ENCODE data around the gene RBM46. TPM values are rescaled to one million over a fixed set of nuclear protein-coding genes. Genes with fewer than 3 reads are reported as not detected.
"Not testable (repeated sequence)": the region's sequence is repeated elsewhere in the genome, so short reads cannot be mapped to it uniquely, and the experiment has no call there.

RBM46 gene
- total RNA-seq, 8 experiments from 2014 or later = 0.08 to 0.52 (median 0.25) TPM; not detected in 2

DNA sequence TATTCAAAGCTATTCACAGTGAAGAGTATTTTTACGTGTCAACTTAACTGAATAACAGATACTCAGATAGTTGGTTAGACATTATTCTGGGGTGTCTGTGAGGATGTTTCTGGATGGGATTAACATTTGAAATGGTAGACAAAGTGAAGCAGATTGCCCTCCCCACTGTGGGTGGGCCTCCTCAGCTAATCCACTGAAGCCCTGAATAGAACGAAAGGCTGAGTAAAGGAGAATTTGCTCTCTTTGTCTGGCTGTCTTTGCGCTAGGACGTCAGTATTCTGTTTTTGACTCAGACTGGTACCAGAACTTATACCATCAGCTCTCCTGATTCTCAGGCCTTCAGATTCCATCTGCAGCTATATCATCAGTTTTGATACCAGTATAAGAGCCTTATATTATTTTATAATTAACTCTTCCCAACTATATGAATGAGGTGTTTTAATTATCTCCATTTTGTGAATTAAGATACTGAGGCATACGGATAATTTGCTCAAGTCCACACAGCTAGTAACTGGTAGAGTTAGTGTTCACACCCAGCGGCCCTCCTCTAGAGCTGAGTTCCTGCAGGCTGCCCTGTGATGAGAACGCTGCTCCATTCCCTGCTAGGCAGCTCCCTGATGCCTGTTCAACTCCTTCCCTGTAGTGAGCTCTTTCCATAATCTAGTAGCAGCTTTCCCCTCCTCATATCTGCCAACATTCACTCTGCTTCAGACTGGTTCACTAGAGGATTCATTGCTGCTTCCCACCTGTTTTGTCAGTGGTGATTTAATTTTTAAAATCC is 87.5 kb downstream of the RBM46 start:
- peaks cover 6 to 11% of the 10 kb centered on the region in 2 donors for H3K4me1 ChIP-seq (replicated peaks in 1 of 2)
- H3K4me3 ChIP-seq = no peak overlapping the region
- ATAC-seq (replicated peaks in 6 of 8) = peak in 3 of 8 experiments; percentile 58 to 66 (median 58)
- in situ Hi-C loops (cut with MboI; ENCODE audit: low pct_unique_long_range_greater_than_20kb in 2 of 9, low sequenced_read_pairs in 9 of 9, unreplicated experiment in 9 of 9) = no loop called here
- H3K27ac ChIP-seq = no peak overlapping the region
- 14 to 81% (median 36%) methylated on average over 1 to 6 of the region's 7 CpGs for WGBS, 10 experiments

DNA sequence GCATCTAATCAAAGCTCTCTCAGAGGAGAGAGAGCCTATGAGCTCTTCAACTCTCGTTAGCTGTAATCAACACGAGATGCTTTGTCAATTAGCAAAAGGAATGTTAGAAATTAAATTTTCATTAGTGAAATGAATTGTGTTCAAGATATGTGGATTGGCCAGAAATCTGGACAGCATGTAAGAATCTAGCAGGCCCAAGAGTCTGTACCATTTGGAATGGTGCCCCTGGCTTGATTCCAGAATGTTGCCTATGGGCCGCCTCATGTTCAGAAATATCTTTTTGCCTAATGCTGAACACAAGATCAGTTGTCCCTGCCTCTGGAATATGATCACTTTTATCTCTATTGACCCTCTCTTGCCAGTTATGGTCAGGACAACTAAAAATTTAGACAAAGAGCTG is 88.2 kb downstream of the RBM46 start:
- no peak overlapping the region for H3K27ac ChIP-seq
- no peak overlapping the region for H3K4me3 ChIP-seq
- H3K4me1 ChIP-seq (replicated peaks in 1 of 2) = peaks cover 6 to 11% of the 10 kb centered on the region in 2 donors
- WGBS, 10 experiments = 0 to 100% (median 80%) methylated on average over 1 to 3 of the region's 3 CpGs; no CpG with 5 or more reads in 2 of the 10 experiments
- in situ Hi-C loops (cut with MboI; ENCODE audit: low pct_unique_long_range_greater_than_20kb in 2 of 9, low sequenced_read_pairs in 9 of 9, unreplicated experiment in 9 of 9) = no loop called here
- no peak for ATAC-seq (replicated peaks in 6 of 8)

- in situ Hi-C loops (cut with MboI; ENCODE audit: low pct_unique_long_range_greater_than_20kb in 2 of 9, low sequenced_read_pairs in 9 of 9, unreplicated experiment in 9 of 9) = no loop called here
- Histone ChIP-seq H3K4me3 (no peak overlapping the region), H3K27ac (no peak overlapping the region), H3K4me1 (replicated peaks in 1 of 2) (peaks cover 6 to 11% of the 10 kb centered on the region in 2 donors)
- ATAC-seq (replicated peaks in 6 of 8) = no peak
Observed at GRCh38 chr4:154872198-154872597, 91.1 kb downstream of the RBM46 start.

DNA sequence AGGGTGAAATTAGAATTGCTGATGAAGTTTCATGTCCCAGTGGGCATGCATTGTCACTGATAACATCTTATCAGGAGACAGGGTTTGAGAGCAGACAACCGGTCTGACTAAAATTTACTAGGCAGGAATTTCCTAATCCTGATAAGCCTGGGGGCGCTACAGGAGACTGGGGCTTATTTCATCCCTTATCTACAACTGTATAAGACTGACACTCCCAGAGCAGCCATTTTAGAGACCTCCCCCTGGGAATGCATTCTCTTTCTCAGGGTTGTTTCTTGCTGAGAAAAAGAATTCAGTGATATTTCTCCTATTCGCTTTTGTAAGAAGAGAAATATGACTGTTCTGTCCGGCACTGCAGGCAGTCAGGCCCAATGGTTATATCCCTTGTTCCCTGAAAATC is 93.0 kb downstream of the RBM46 start:
- ATAC-seq (replicated peaks in 6 of 8); in situ Hi-C loops (cut with MboI; ENCODE audit: low pct_unique_long_range_greater_than_20kb in 2 of 9, low sequenced_read_pairs in 9 of 9, unreplicated experiment in 9 of 9); H3K4me1 ChIP-seq (replicated peaks in 1 of 2); H3K27ac ChIP-seq; H3K4me3 ChIP-seq: not testable (repeated sequence)
- 17 to 89% (median 62%) methylated on average over 1 to 2 of the region's 4 CpGs; no CpG with 5 or more reads in 3 of the 10 experiments for WGBS, 10 experiments

DNA sequence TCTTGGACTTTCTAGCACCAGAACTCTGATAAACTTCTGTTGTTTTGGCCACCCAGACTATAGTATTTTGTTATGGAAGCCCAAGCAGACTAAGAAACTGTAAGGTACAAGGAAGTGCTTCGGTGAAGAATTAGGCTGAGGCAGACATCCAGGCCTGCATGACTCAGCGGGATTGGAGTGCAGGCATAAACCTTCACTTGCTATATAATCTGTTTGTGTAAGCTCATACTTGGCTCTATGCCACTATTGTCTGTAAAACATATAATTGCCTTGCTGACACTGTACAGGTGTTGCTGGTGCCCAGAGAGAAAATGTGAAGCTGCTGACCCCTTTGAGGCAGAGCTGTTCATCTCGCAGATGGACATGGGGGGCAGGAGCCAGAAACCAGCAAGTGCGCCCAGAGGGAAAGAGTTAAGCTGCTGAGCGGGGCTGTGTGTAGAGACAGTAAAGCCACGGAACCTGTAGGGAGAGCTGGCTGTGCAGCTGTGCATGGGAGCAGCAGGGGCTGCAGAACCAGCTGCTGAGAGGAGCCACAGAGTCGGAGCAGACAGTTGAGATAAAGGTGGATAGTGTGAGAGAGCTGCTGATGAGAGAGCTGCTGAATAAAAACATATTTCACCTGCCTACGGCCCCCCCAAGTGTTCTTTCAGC is 96.2 kb downstream of the RBM46 start:
- Histone ChIP-seq H3K4me1 (replicated peaks in 1 of 2) (no peaks in the 10 kb centered on the region), H3K27ac (no peak overlapping the region), H3K4me3 (no peak overlapping the region)
- in situ Hi-C loops (cut with MboI; ENCODE audit: low pct_unique_long_range_greater_than_20kb in 2 of 9, low sequenced_read_pairs in 9 of 9, unreplicated experiment in 9 of 9) = no loop called here
- ATAC-seq (replicated peaks in 6 of 8) = peak in 2 of 8 experiments; percentile 24 to 38
- WGBS, 10 experiments = 17 to 95% (median 74%) methylated on average over 2 to 6 of the region's 8 CpGs; no CpG with 5 or more reads in 1 of the 10 experiments

Other genes starting within 250 kb of the RBM46 start
- 100 to 1,000 TPM in 1 of 8 experiments, 10 to 100 TPM in 7; 44.9 to 109 (median 60.5) TPM for gene PLRG1, start 230.9 kb upstream of the RBM46 start, total RNA-seq
- under 1 TPM in 3 of 8 experiments, not detected in 5; 0.43 to 0.71 (median 0.43) TPM for gene FGB, start 218.3 kb upstream of the RBM46 start, total RNA-seq
- under 1 TPM in 3 of 8 experiments, not detected in 5; 0.08 to 0.52 (median 0.09) TPM for gene FGA, start 190.5 kb upstream of the RBM46 start, total RNA-seq
- gene FGG, start 168.6 kb upstream of the RBM46 start, total RNA-seq = 1 to 10 TPM in 1 of 8 experiments, under 1 TPM in 1, not detected in 6; 0.43 to 2.0 TPM
- gene LRAT, start 37.3 kb upstream of the RBM46 start, total RNA-seq = 10 to 100 TPM in 1 of 8 experiments, 1 to 10 TPM in 4, under 1 TPM in 3; 0.07 to 19.5 (median 2.7) TPM

Measured in motor neuron (in vitro differentiated cells).